H1 (cell line): ENCODE results near the gene ASXL3. TPM values are rescaled to one million over a fixed set of nuclear protein-coding genes. Genes with fewer than 3 reads are reported as not detected.

Source experiments
- CTCF ChIA-PET: fragments of 300-600 bp; sonication (Branson Sonifier 250); formaldehyde crosslinking; loops from one replicate; lab custom pipeline; 2021; ENCODE audit not compliant: partially characterized antibody; lab: Charles Lee
- POLR2A ChIA-PET: fragments of 300-600 bp; sonication (Branson Sonifier 250); formaldehyde crosslinking; loops from one replicate; lab custom pipeline; 2021; ENCODE audit warnings: inconsistent platforms; ENCODE audit not compliant: partially characterized antibody; lab: Charles Lee
- DNase-seq, 2 experiments: peaks; one replicate each; pipeline versions ENCODE4 v3.0.0 to v3.0.0-alpha.2; 2010 to 2022; ENCODE audit warnings: low spot score in 2 of 2, low read depth in 1 of 2, mixed read lengths in 1 of 2
- FAIRE-seq: peaks from 2 replicates; lab custom pipeline; 2011; peaks lifted over from hg19 to GRCh38; lab: Jason Lieb, UNC
- H2AFZ ChIP-seq: 2 replicates; pipeline ENCODE4 v1.8.1; 2012; ENCODE audit warnings: low read length, inconsistent platforms
- H2AK5ac ChIP-seq: 2 replicates; pipeline ENCODE4 v1.6.1; 2013; ENCODE audit warnings: low read depth, low read length
- H2BK120ac ChIP-seq: replicated peaks from 2 replicates; pipeline ENCODE3; 2013; ENCODE audit warnings: low read depth, low read length, inconsistent platforms
- H2BK12ac ChIP-seq: 2 replicates; pipeline ENCODE4 v1.6.1; 2013; ENCODE audit warnings: low read depth, low read length
- H2BK15ac ChIP-seq: 2 replicates; pipeline ENCODE4 v1.6.1; 2013; ENCODE audit warnings: low read length
- H2BK20ac ChIP-seq: 2 replicates; pipeline ENCODE4 v1.6.1; 2013; ENCODE audit warnings: low read length
- H2BK5ac ChIP-seq: 2 replicates; pipeline ENCODE4 v1.6.1; 2013; ENCODE audit warnings: low read depth, low read length
- H3K14ac ChIP-seq: 2 replicates; pipeline ENCODE4 v1.6.1; 2013; ENCODE audit warnings: inconsistent platforms; ENCODE audit not compliant: insufficient read length
- H3K18ac ChIP-seq: 2 replicates; pipeline ENCODE4 v1.6.1; 2013; ENCODE audit warnings: low read length; ENCODE audit errors: extremely low read depth
- H3K23ac ChIP-seq: 2 replicates; pipeline ENCODE4 v1.6.1; 2013; ENCODE audit warnings: inconsistent platforms; ENCODE audit not compliant: insufficient read length
- H3K23me2 ChIP-seq: 2 replicates; pipeline ENCODE4 v1.6.1; 2013; ENCODE audit warnings: low read depth, low read length
- H3K27ac ChIP-seq: 2 replicates; pipeline ENCODE4 v1.6.1; 2011; ENCODE audit warnings: low read depth, low read length, inconsistent platforms
- H3K27me3 ChIP-seq, 4 experiments: replicated peaks in 1 of 4; 1 replicate in 1 of 4; 2 replicates in 3 of 4; pipeline versions ENCODE4 v1.6.1 to v1.8.1; 2011 to 2013; ENCODE audit warnings: low read length in 3 of 4, mild to moderate bottlenecking in 3 of 4, inconsistent platforms in 2 of 4, mixed read lengths in 2 of 4, moderate library complexity in 1 of 4; ENCODE audit not compliant: control insufficient read depth in 3 of 4, insufficient read depth in 3 of 4; ENCODE audit errors: extremely low read depth in 1 of 4
- H3K36me3 ChIP-seq, 4 experiments: 2 replicates each; pipeline versions ENCODE4 v1.6.1 to v1.8.1; 2011 to 2013; ENCODE audit warnings: mild to moderate bottlenecking in 4 of 4, low read length in 3 of 4, moderate library complexity in 2 of 4, control low read depth in 1 of 4, inconsistent platforms in 1 of 4; ENCODE audit not compliant: insufficient read depth in 4 of 4, control insufficient read depth in 2 of 4
- H3K4ac ChIP-seq: replicated peaks from 2 replicates; pipeline ENCODE3; 2013; ENCODE audit warnings: low read length, low read depth, mixed read lengths, inconsistent platforms; ENCODE audit not compliant: insufficient read length
- H3K4me1 ChIP-seq, 4 experiments: replicated peaks in 1 of 4; 1 replicate in 1 of 4; 2 replicates in 3 of 4; pipeline versions ENCODE4 v1.6.1 to v1.8.1; 2011 to 2013; ENCODE audit warnings: low read length in 3 of 4, inconsistent platforms in 2 of 4, mixed read lengths in 1 of 4; ENCODE audit not compliant: insufficient read depth in 4 of 4, control insufficient read depth in 3 of 4
- H3K4me2 ChIP-seq, 2 experiments: 2 replicates each; pipeline versions ENCODE4 v1.6.1 to v1.8.1; 2011 to 2013; ENCODE audit warnings: low read depth in 2 of 2, low read length in 2 of 2, control low read depth in 1 of 2, inconsistent platforms in 1 of 2, mild to moderate bottlenecking in 1 of 2; ENCODE audit not compliant: insufficient read depth in 1 of 2
- H3K4me3 ChIP-seq, 4 experiments: fragments of 200-600, 300-600 bp in 1 of 4; sonication (generic), shearing (Covaris generic), sonication (Bioruptor Twin) in 1 of 4; 2 replicates each; pipeline versions ENCODE4 v1.5.1 to v1.8.1; 2011 to 2016; ENCODE audit warnings: low read length in 4 of 4, low read depth in 3 of 4, control low read depth in 2 of 4, inconsistent platforms in 2 of 4, mild to moderate bottlenecking in 2 of 4, mixed read lengths in 1 of 4, moderate library complexity in 1 of 4; ENCODE audit not compliant: insufficient read depth in 2 of 4; ENCODE audit errors: extremely low read depth in 1 of 4
- H3K56ac ChIP-seq: replicated peaks from 2 replicates; pipeline ENCODE3; 2013; ENCODE audit warnings: low read depth, mild to moderate bottlenecking, mixed read lengths, low read length, inconsistent platforms; ENCODE audit not compliant: insufficient read length
- H3K79me1 ChIP-seq: 2 replicates; pipeline ENCODE4 v1.6.1; 2013; ENCODE audit warnings: low read depth, low read length, control low read depth
- H3K79me2 ChIP-seq, 2 experiments: 2 replicates each; pipeline versions ENCODE4 v1.6.1 to v1.8.1; 2012 to 2013; ENCODE audit warnings: low read length in 2 of 2, mild to moderate bottlenecking in 2 of 2, inconsistent platforms in 1 of 2; ENCODE audit not compliant: insufficient read depth in 2 of 2, control insufficient read depth in 1 of 2
- H3K9ac ChIP-seq, 4 experiments: replicated peaks in 1 of 4; 1 replicate in 1 of 4; 2 replicates in 3 of 4; pipeline versions ENCODE4 v1.6.1 to v1.8.1; 2011 to 2013; ENCODE audit warnings: low read depth in 3 of 4, low read length in 3 of 4, control low read depth in 2 of 4, mild to moderate bottlenecking in 2 of 4, moderate library complexity in 2 of 4, inconsistent platforms in 1 of 4; ENCODE audit errors: extremely low read depth in 1 of 4
- H3K9me3 ChIP-seq, 2 experiments: 2 replicates each; pipeline versions ENCODE4 v1.6.1 to v1.8.1; 2012 to 2013; ENCODE audit warnings: mild to moderate bottlenecking in 2 of 2, moderate library complexity in 2 of 2, control low read depth in 1 of 2, inconsistent platforms in 1 of 2, low read depth in 1 of 2, low read length in 1 of 2, mixed read lengths in 1 of 2; ENCODE audit not compliant: insufficient read depth in 2 of 2
- H4K20me1 ChIP-seq, 2 experiments: replicated peaks in 1 of 2; 2 replicates each; pipeline versions ENCODE3 to v1.8.1; 2011 to 2013; ENCODE audit warnings: inconsistent platforms in 2 of 2, low read length in 2 of 2, mild to moderate bottlenecking in 1 of 2; ENCODE audit not compliant: insufficient read depth in 2 of 2, control insufficient read depth in 1 of 2
- H4K5ac ChIP-seq: 2 replicates; pipeline ENCODE4 v1.6.1; 2013; ENCODE audit warnings: low read length, low read depth, mixed read lengths, inconsistent platforms; ENCODE audit not compliant: insufficient read length
- H4K8ac ChIP-seq: 2 replicates; pipeline ENCODE4 v1.8.0; 2013; ENCODE audit warnings: mild to moderate bottlenecking, moderate library complexity, low read length, inconsistent platforms; ENCODE audit not compliant: insufficient read depth; ENCODE audit errors: extremely low read depth
- H4K91ac ChIP-seq: replicated peaks from 2 replicates; pipeline ENCODE3; 2013; ENCODE audit warnings: low read length, mixed read lengths, inconsistent platforms; ENCODE audit not compliant: insufficient read length
- CREB1 ChIP-seq: IDR thresholded peaks from 2 replicates; pipeline ENCODE4 v1.6.1; 2012; ENCODE audit warnings: inconsistent platforms
- POLR2AphosphoS5 ChIP-seq: IDR thresholded peaks from 2 replicates; pipeline ENCODE4 v1.6.1; 2011; ENCODE audit warnings: low read depth, low read length
- RXRA ChIP-seq: IDR thresholded peaks from 2 replicates; pipeline ENCODE4 v1.6.1; 2011; ENCODE audit warnings: low read depth, mild to moderate bottlenecking, low read length, moderate library complexity; ENCODE audit not compliant: insufficient read depth
- SP2 ChIP-seq: IDR thresholded peaks from 2 replicates; pipeline ENCODE4 v1.6.1; 2012; ENCODE audit warnings: mild to moderate bottlenecking, low read length, inconsistent platforms
- ZNF274 ChIP-seq: IDR thresholded peaks from 2 replicates; pipeline ENCODE4 v1.7.0; 2012; ENCODE audit warnings: low read length, borderline replicate concordance; ENCODE audit errors: extremely low read depth
- WGBS, 2 experiments: shearing (Covaris generic) in 1 of 2; methylation state at CpG; one replicate each; pipeline versions ENCODE4 v1.1.6 to v1.1.7; 2013 to 2015; ENCODE audit warnings: low lambda C conversion rate in 2 of 2, mixed read lengths in 2 of 2, inconsistent platforms in 1 of 2, low coverage in 1 of 2, missing lambda C conversion rate in 1 of 2; ENCODE audit not compliant: insufficient replicate concordance in 2 of 2, insufficient coverage in 1 of 2, insufficient read length in 1 of 2; ENCODE audit errors: extremely low coverage in 1 of 2, missing lambda C conversion rate in 1 of 2; 5-methylcytosine and 5-hydroxymethylcytosine counted together
- polyA plus RNA-seq, 7 experiments: library from polyadenylated mRNA; depleted of rRNA in 3 of 7; stranded (reverse) in 5 of 7; unstranded in 2 of 7; fragments of >200 nt in 5 of 7; fragments of 200-250 nt in 2 of 7; gene quantifications; 1 replicate in 5 of 7; 2 replicates in 1 of 7; 4 replicates in 1 of 7; pipeline versions ENCODE4 v1.2.1 to v1.2.3, GENCODE V29; 2011 to 2013; ENCODE audit warnings: missing spikeins in 2 of 7, mixed read lengths in 2 of 7
- total RNA-seq: library from RNA; stranded (reverse); fragmentation: NEBNext Ultra II Directional; extraction: Animal tissue kit (Norgen Biotek cat#: 25700); gene quantifications from 2 replicates; pipeline ENCODE4 v1.2.1, GENCODE V29; 2021

ASXL3 gene
- total and polyA plus RNA-seq, 2 of the 8 experiments (the other 6 are each of a cell fraction or from before 2014, with no cell fraction given): 0.08 to 1.3 TPM

DNA sequence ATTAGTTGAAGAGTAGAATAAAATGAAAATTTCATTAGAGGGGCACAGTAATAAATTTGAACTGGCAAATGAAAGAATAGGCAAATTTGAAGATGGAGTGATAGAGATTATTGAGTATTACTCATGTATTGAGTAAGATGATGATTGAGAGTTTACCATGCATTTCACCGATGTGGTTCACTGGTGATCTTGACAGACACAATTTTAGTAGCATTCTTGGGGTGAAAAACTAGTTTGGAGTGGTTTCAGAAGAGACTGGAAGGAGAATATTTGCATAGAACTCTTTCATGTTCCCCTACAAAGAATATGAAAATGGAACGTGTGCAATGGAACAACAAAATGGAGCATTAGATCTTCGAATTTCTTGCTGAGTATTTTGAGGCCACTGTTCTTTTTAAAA, 121.4 kb downstream of the ASXL3 start:
- Histone ChIP-seq H3K56ac (no peak overlapping the region), H3K23ac (no peak overlapping the region), H3K4me3 (no peak overlapping the region), H3K79me1 (no peaks in the 10 kb centered on the region), H2BK12ac (no peak overlapping the region), H2AFZ (no peak overlapping the region), H3K18ac (no peak overlapping the region), H3K4me2 (no peak overlapping the region), H2AK5ac (no peak overlapping the region), H3K14ac (no peak overlapping the region), H3K36me3 (no peaks in the 10 kb centered on the region), H3K23me2 (no peaks in the 10 kb centered on the region), H2BK5ac (no peak overlapping the region), H3K9ac (no peak overlapping the region), H2BK20ac (no peak overlapping the region), H3K27ac (no peak overlapping the region), H3K27me3 (no peaks in the 10 kb centered on the region), H4K20me1 (no peaks in the 10 kb centered on the region), H3K9me3 (no peaks in the 10 kb centered on the region), H3K4ac (no peak overlapping the region), H2BK120ac (no peak overlapping the region), H3K4me1 (no peaks in the 10 kb centered on the region), H4K8ac (no peak overlapping the region), H2BK15ac (no peak overlapping the region), H3K79me2 (no peaks in the 10 kb centered on the region), H4K91ac (no peak overlapping the region), H4K5ac (no peak overlapping the region)
- DNase-seq: no peak
- CTCF ChIA-PET: no interaction called here
- POLR2A ChIA-PET: no interaction called here
- TF ChIP-seq RXRA: no peak
- no peak for TF ChIP-seq POLR2AphosphoS5
- no peak for TF ChIP-seq ZNF274
- TF ChIP-seq SP2: no peak
- TF ChIP-seq CREB1: no peak
- no peak for FAIRE-seq
- 90% methylated on average over 3 of the region's 3 CpGs; no CpG with 5 or more reads in 1 of the 2 experiments for WGBS, 2 experiments
